ENCODE data around the gene SLC11A1. TPM values are rescaled to one million over a fixed set of nuclear protein-coding genes. Genes with fewer than 3 reads are reported as not detected.
A peak's percentile ranks its signal among the peaks of the same experiment; 100 is the strongest.

Gene SLC11A1
- total RNA-seq, 2 donors from 2014 or later: 0.11 TPM; not detected in 1

GRCh38 chr2:218400167-218400929 is 18.3 kb downstream of the SLC11A1 start:
- peaks cover 44 to 47% of the 10 kb centered on the region in 2 donors for H3K4me1 Mint-ChIP-seq (ENCODE audit: low read depth in 2 of 2)
- H3K4me3 Mint-ChIP-seq: peak overlapping the region; percentile 96
- no peaks in the 10 kb centered on the region for H3K9me3 Mint-ChIP-seq
- H3K27ac Mint-ChIP-seq: peak overlapping the region; percentile 83 to 89
- H3K36me3 Mint-ChIP-seq: no peaks in the 10 kb centered on the region
- DNase-seq (ENCODE audit: low spot score) (peak; percentile 64), ATAC-seq (no peak)
- H3K27me3 Mint-ChIP-seq: no peaks in the 10 kb centered on the region

- Mint-ChIP-seq H3K9me3 (no peaks in the 10 kb centered on the region), H3K4me3 (peak overlapping the region; percentile 96), H3K4me1 (ENCODE audit: low read depth in 2 of 2) (peaks cover 45 to 50% of the 10 kb centered on the region in 2 donors), H3K27me3 (no peaks in the 10 kb centered on the region), H3K36me3 (no peaks in the 10 kb centered on the region), H3K27ac (peak overlapping the region; percentile 18 to 41)
- DNase-seq (ENCODE audit: low spot score): no peak
- ATAC-seq: no peak
These were observed 19.1 kb downstream of the SLC11A1 start for GRCh38 chr2:218400930-218401881.

- H3K36me3 Mint-ChIP-seq: no peaks in the 10 kb centered on the region
- H3K27ac Mint-ChIP-seq: peak overlapping the region; percentile 18 to 41
- DNase-seq (ENCODE audit: low spot score): no peak
- no peaks in the 10 kb centered on the region for H3K27me3 Mint-ChIP-seq
- H3K4me3 Mint-ChIP-seq: peak overlapping the region; percentile 96
- peaks cover 41 to 48% of the 10 kb centered on the region in 2 donors for H3K4me1 Mint-ChIP-seq (ENCODE audit: low read depth in 2 of 2)
- no peaks in the 10 kb centered on the region for H3K9me3 Mint-ChIP-seq
- no peak for ATAC-seq
These were observed 19.8 kb downstream of the SLC11A1 start for GRCh38 chr2:218401890-218402289.

GRCh38 chr2:218402491-218402901 is 20.4 kb downstream of the SLC11A1 start:
- ATAC-seq: no peak
- no peak for DNase-seq (ENCODE audit: low spot score)
- Mint-ChIP-seq H3K9me3 (no peaks in the 10 kb centered on the region), H3K27ac (no peak overlapping the region), H3K27me3 (no peaks in the 10 kb centered on the region), H3K4me1 (ENCODE audit: low read depth in 2 of 2) (peaks cover 41 to 48% of the 10 kb centered on the region in 2 donors), H3K36me3 (no peaks in the 10 kb centered on the region), H3K4me3 (no peak overlapping the region)

- H3K4me3 Mint-ChIP-seq: no peak overlapping the region
- no peaks in the 10 kb centered on the region for H3K36me3 Mint-ChIP-seq
- ATAC-seq (no peak), DNase-seq (ENCODE audit: low spot score) (no peak)
- H3K4me1 Mint-ChIP-seq (ENCODE audit: low read depth in 2 of 2): peaks cover 41 to 43% of the 10 kb centered on the region in 2 donors
- peak overlapping the region in 1 of 2 donors; percentile 35 for H3K27ac Mint-ChIP-seq
- no peaks in the 10 kb centered on the region for H3K27me3 Mint-ChIP-seq
- H3K9me3 Mint-ChIP-seq: no peaks in the 10 kb centered on the region
These were observed 20.9 kb downstream of the SLC11A1 start for GRCh38 chr2:218402911-218403411.

GRCh38 chr2:218403810-218404209 is 21.7 kb downstream of the SLC11A1 start:
- no peaks in the 10 kb centered on the region for H3K36me3 Mint-ChIP-seq
- no peaks in the 10 kb centered on the region for H3K27me3 Mint-ChIP-seq
- ATAC-seq (no peak), DNase-seq (ENCODE audit: low spot score) (no peak)
- H3K27ac Mint-ChIP-seq: peak overlapping the region in 1 of 2 donors; percentile 35
- peaks cover 44 to 45% of the 10 kb centered on the region in 2 donors for H3K4me1 Mint-ChIP-seq (ENCODE audit: low read depth in 2 of 2)
- no peaks in the 10 kb centered on the region for H3K9me3 Mint-ChIP-seq
- H3K4me3 Mint-ChIP-seq: no peak overlapping the region

- DNase-seq (ENCODE audit: low spot score): no peak
- no peaks in the 10 kb centered on the region for H3K9me3 Mint-ChIP-seq
- peaks cover 44 to 45% of the 10 kb centered on the region in 2 donors for H3K4me1 Mint-ChIP-seq (ENCODE audit: low read depth in 2 of 2)
- no peaks in the 10 kb centered on the region for H3K27me3 Mint-ChIP-seq
- H3K27ac Mint-ChIP-seq: peak overlapping the region; percentile 80 to 91
- no peak overlapping the region for H3K4me3 Mint-ChIP-seq
- ATAC-seq: no peak
- no peaks in the 10 kb centered on the region for H3K36me3 Mint-ChIP-seq
These were observed 22.4 kb downstream of the SLC11A1 start for GRCh38 chr2:218404351-218405085.

GRCh38 chr2:218405086-218405745 is 23.1 kb downstream of the SLC11A1 start:
- Mint-ChIP-seq H3K36me3 (no peaks in the 10 kb centered on the region), H3K4me1 (ENCODE audit: low read depth in 2 of 2) (peaks cover 44 to 45% of the 10 kb centered on the region in 2 donors), H3K4me3 (peak overlapping the region; percentile 93), H3K27ac (peak overlapping the region; percentile 80 to 91), H3K9me3 (no peaks in the 10 kb centered on the region), H3K27me3 (no peaks in the 10 kb centered on the region)
- no peak for DNase-seq (ENCODE audit: low spot score)
- ATAC-seq: no peak

- Mint-ChIP-seq H3K4me3 (peak overlapping the region; percentile 93), H3K36me3 (no peaks in the 10 kb centered on the region), H3K4me1 (ENCODE audit: low read depth in 2 of 2) (peaks cover 44 to 45% of the 10 kb centered on the region in 2 donors), H3K27ac (peak overlapping the region; percentile 80 to 91), H3K27me3 (no peaks in the 10 kb centered on the region), H3K9me3 (no peaks in the 10 kb centered on the region)
- ATAC-seq: peak in 1 of 2 donors; percentile 0
- no peak for DNase-seq (ENCODE audit: low spot score)
These were observed 23.7 kb downstream of the SLC11A1 start for GRCh38 chr2:218405746-218406208.

- H3K4me3 Mint-ChIP-seq: peak overlapping the region; percentile 93
- no peaks in the 10 kb centered on the region for H3K27me3 Mint-ChIP-seq
- H3K9me3 Mint-ChIP-seq: no peaks in the 10 kb centered on the region
- H3K27ac Mint-ChIP-seq: peak overlapping the region; percentile 90 to 91
- no peaks in the 10 kb centered on the region for H3K36me3 Mint-ChIP-seq
- peak; percentile 97 for DNase-seq (ENCODE audit: low spot score)
- H3K4me1 Mint-ChIP-seq (ENCODE audit: low read depth in 2 of 2): peaks cover 44 to 45% of the 10 kb centered on the region in 2 donors
- ATAC-seq: peak; percentile 95
These were observed 24.3 kb downstream of the SLC11A1 start for GRCh38 chr2:218406209-218406948.

- ATAC-seq (peak in 1 of 2 donors; percentile 18), DNase-seq (ENCODE audit: low spot score) (no peak)
- peaks cover 41 to 45% of the 10 kb centered on the region in 2 donors for H3K4me1 Mint-ChIP-seq (ENCODE audit: low read depth in 2 of 2)
- no peaks in the 10 kb centered on the region for H3K27me3 Mint-ChIP-seq
- H3K9me3 Mint-ChIP-seq: no peaks in the 10 kb centered on the region
- peak overlapping the region; percentile 90 to 91 for H3K27ac Mint-ChIP-seq
- H3K36me3 Mint-ChIP-seq: no peaks in the 10 kb centered on the region
- H3K4me3 Mint-ChIP-seq: peak overlapping the region; percentile 93
These were observed 25.0 kb downstream of the SLC11A1 start for GRCh38 chr2:218406949-218407618.

GRCh38 chr2:218407717-218408116 is 25.6 kb downstream of the SLC11A1 start:
- H3K4me3 Mint-ChIP-seq: peak overlapping the region; percentile 93
- H3K27me3 Mint-ChIP-seq: no peaks in the 10 kb centered on the region
- H3K4me1 Mint-ChIP-seq (ENCODE audit: low read depth in 2 of 2): peaks cover 38 to 45% of the 10 kb centered on the region in 2 donors
- DNase-seq (ENCODE audit: low spot score) (no peak), ATAC-seq (no peak)
- no peaks in the 10 kb centered on the region for H3K36me3 Mint-ChIP-seq
- H3K27ac Mint-ChIP-seq: peak overlapping the region; percentile 39 to 91
- H3K9me3 Mint-ChIP-seq: no peaks in the 10 kb centered on the region

Measured in natural killer cell treated with Interleukin-12 subunit alpha and Interleukin-12 subunit beta and Interleukin-15 and Interleukin-18, amount 100 ng/mL, for 72 hours (primary cell).